GM13977 (cell line): ENCODE measurements around the gene RBM44.

Experiments
- DNase-seq: peaks from one replicate; pipeline ENCODE4 v3.0.0; 2012; ENCODE audit warnings: low spot score
- CTCF ChIP-seq: IDR thresholded peaks from 2 replicates; pipeline ENCODE4 v1.5.1; 2012; ENCODE audit warnings: mild to moderate bottlenecking, control low read depth; ENCODE audit not compliant: insufficient read depth; ENCODE audit errors: extremely low read depth, missing control alignments
- in situ Hi-C: fragments of 300-500 bp; cut with MboI; formaldehyde crosslinking; loops from one replicate; pipeline ENCODE4 v1.12.0; 2022; ENCODE audit warnings: low sequenced_read_pairs, low pct_unique_long_range_greater_than_20kb, mixed read lengths, inconsistent platforms; ENCODE audit not compliant: unreplicated experiment

RBM44 gene

GRCh38 chr2:237869343-237870102 lies 70.9 kb downstream of the RBM44 start:
- in situ Hi-C loops, result no loop called here

GRCh38 chr2:237870126-237870525 lies 71.5 kb downstream of the RBM44 start:
- in situ Hi-C loops, result no loop called here
- no peak for TF ChIP-seq CTCF
- no peak for DNase-seq

More at GRCh38 chr2:237869343-237870102, 70.9 kb downstream of the RBM44 start:
- DNase-seq, result no peak
- no peak for TF ChIP-seq CTCF

- TF ChIP-seq CTCF, result no peak
- in situ Hi-C loops, result no loop called here
- no peak for DNase-seq
Observed at GRCh38 chr2:237870754-237871651, 72.4 kb downstream of the RBM44 start.

GRCh38 chr2:237872178-237872887 lies 73.8 kb downstream of the RBM44 start:
- no peak for TF ChIP-seq CTCF
- in situ Hi-C loops, result no loop called here
- no peak for DNase-seq

GRCh38 chr2:237873421-237873831 lies 74.8 kb downstream of the RBM44 start:
- no peak for TF ChIP-seq CTCF
- DNase-seq, result no peak
- in situ Hi-C loops, result no loop called here

GRCh38 chr2:237873897-237874551 lies 75.4 kb downstream of the RBM44 start:
- no peak for TF ChIP-seq CTCF
- no peak for DNase-seq
- in situ Hi-C loops, result no loop called here
